IPS DF 19.7 (cell line): ENCODE measurements around the gene LSP1.
"Not testable (repeated sequence)": the region's sequence is repeated elsewhere in the genome, so short reads cannot be mapped to it uniquely, and the experiment has no call there.

ENCODE experiments used
- DNase-seq: peaks from one replicate; pipeline ENCODE4 v3.0.0-alpha.2; 2013; ENCODE audit warnings: low read depth, low spot score

Gene LSP1

GRCh38 chr11:1928891-1929541 lies 76.1 kb downstream of the LSP1 start:
- no peak for DNase-seq

GRCh38 chr11:1929621-1930461 lies 77.0 kb downstream of the LSP1 start:
- DNase-seq = no peak

- DNase-seq = no peak
These were observed 77.6 kb downstream of the LSP1 start for GRCh38 chr11:1930462-1930830.

- no peak for DNase-seq
These were observed 78.6 kb downstream of the LSP1 start for GRCh38 chr11:1931341-1932104.

- DNase-seq = no peak
These were observed 79.2 kb downstream of the LSP1 start for GRCh38 chr11:1932105-1932480.

GRCh38 chr11:1932681-1933080 lies 79.8 kb downstream of the LSP1 start:
- DNase-seq = no peak

- no peak for DNase-seq
These were observed 80.8 kb downstream of the LSP1 start for GRCh38 chr11:1933416-1934334.

- DNase-seq = no peak
These were observed 81.7 kb downstream of the LSP1 start for GRCh38 chr11:1934335-1935155.

GRCh38 chr11:1935156-1936071 lies 82.5 kb downstream of the LSP1 start:
- DNase-seq = no peak

- DNase-seq = no peak
These were observed 83.3 kb downstream of the LSP1 start for GRCh38 chr11:1936072-1936780.

GRCh38 chr11:1936781-1937615 lies 84.1 kb downstream of the LSP1 start:
- no peak for DNase-seq

GRCh38 chr11:1937616-1938342 lies 84.9 kb downstream of the LSP1 start:
- no peak for DNase-seq

GRCh38 chr11:1938343-1939005 lies 85.6 kb downstream of the LSP1 start:
- DNase-seq = no peak

- no peak for DNase-seq
These were observed 86.2 kb downstream of the LSP1 start for GRCh38 chr11:1939006-1939625.

GRCh38 chr11:1939788-1940187 lies 86.9 kb downstream of the LSP1 start:
- not testable (repeated sequence) for DNase-seq
